ENCODE measurements around the gene LRMDA.

The LRMDA gene

DNA sequence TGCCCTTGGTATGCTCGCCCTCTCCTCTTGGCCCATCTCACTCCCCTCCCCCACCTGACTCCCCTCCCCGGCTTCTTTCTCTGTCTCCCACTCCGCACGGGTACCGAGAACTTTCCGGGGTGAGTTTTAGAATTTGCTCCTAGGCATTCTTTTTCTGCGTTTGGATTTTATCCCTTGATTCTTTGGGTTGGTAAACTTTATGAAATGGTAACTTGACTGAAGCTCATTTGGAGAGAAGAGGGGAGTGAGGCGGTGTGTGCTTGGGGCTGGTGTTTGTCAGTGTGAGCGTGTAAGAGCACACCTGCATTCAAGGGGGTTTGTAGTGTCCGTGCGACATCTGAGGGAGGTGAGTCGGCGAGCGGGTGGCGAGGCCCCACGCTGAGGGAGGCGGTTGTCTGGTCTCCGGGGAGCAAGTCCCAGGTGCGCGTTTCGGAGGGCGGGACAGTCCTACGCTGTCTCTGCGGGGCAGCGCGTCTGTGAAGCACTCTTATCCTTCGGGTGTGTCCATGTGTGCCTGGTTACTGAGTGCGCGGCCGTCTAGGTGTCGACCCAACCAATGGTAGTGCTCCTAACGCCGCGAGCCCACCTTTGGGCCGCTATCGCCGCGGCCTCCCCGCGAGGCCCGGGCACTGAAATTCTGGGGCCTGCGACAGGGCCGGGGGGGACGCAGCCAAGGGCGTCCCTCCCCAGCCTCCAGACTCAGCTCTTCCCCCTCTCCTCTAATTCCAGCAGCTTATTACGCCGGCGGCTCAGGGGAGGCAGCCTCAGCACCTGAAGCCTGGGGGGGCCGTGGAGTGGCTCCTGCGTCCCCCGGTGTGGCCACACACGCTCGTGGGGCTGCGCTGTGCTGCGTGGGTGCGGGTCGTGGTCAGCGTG lies 27.2 kb upstream of the LRMDA start:
- H3K9ac ChIP-seq (ENCODE audit: low read length): no peak overlapping the region
- no peak overlapping the region for H3K27ac ChIP-seq (ENCODE audit: low read length)
- peaks cover 41% of the 10 kb centered on the region for H3K4me1 ChIP-seq (ENCODE audit: control insufficient read depth, low read depth, low read length)
- no peaks in the 10 kb centered on the region for H3K36me3 ChIP-seq (ENCODE audit: control insufficient read depth, low read depth, low read length)
- H3K9me3 ChIP-seq (ENCODE audit: control insufficient read depth, low read depth, low read length): peaks cover 2% of the 10 kb centered on the region
- H3K4me3 ChIP-seq (ENCODE audit: low read length): peak overlapping the region; percentile 77
- H3K27me3 ChIP-seq (ENCODE audit: control insufficient read depth, insufficient read depth, low read length): peaks cover 99% of the 10 kb centered on the region

- Histone ChIP-seq H3K9me3 (ENCODE audit: control insufficient read depth, low read depth, low read length) (peaks cover 2% of the 10 kb centered on the region), H3K36me3 (ENCODE audit: control insufficient read depth, low read depth, low read length) (no peaks in the 10 kb centered on the region), H3K9ac (ENCODE audit: low read length) (no peak overlapping the region), H3K4me3 (ENCODE audit: low read length) (peak overlapping the region; percentile 77), H3K4me1 (ENCODE audit: control insufficient read depth, low read depth, low read length) (peaks cover 41% of the 10 kb centered on the region), H3K27me3 (ENCODE audit: control insufficient read depth, insufficient read depth, low read length) (peaks cover 96% of the 10 kb centered on the region), H3K27ac (ENCODE audit: low read length) (no peak overlapping the region)
These were observed 26.4 kb upstream of the LRMDA start for GRCh38 chr10:75404815-75405597.

GRCh38 chr10:75405598-75406461 lies 25.6 kb upstream of the LRMDA start:
- peaks cover 96% of the 10 kb centered on the region for H3K27me3 ChIP-seq (ENCODE audit: control insufficient read depth, insufficient read depth, low read length)
- H3K4me3 ChIP-seq (ENCODE audit: low read length): peak overlapping the region; percentile 77
- peaks cover 2% of the 10 kb centered on the region for H3K9me3 ChIP-seq (ENCODE audit: control insufficient read depth, low read depth, low read length)
- H3K9ac ChIP-seq (ENCODE audit: low read length): no peak overlapping the region
- peaks cover 37% of the 10 kb centered on the region for H3K4me1 ChIP-seq (ENCODE audit: control insufficient read depth, low read depth, low read length)
- no peak overlapping the region for H3K27ac ChIP-seq (ENCODE audit: low read length)
- H3K36me3 ChIP-seq (ENCODE audit: control insufficient read depth, low read depth, low read length): no peaks in the 10 kb centered on the region

DNA sequence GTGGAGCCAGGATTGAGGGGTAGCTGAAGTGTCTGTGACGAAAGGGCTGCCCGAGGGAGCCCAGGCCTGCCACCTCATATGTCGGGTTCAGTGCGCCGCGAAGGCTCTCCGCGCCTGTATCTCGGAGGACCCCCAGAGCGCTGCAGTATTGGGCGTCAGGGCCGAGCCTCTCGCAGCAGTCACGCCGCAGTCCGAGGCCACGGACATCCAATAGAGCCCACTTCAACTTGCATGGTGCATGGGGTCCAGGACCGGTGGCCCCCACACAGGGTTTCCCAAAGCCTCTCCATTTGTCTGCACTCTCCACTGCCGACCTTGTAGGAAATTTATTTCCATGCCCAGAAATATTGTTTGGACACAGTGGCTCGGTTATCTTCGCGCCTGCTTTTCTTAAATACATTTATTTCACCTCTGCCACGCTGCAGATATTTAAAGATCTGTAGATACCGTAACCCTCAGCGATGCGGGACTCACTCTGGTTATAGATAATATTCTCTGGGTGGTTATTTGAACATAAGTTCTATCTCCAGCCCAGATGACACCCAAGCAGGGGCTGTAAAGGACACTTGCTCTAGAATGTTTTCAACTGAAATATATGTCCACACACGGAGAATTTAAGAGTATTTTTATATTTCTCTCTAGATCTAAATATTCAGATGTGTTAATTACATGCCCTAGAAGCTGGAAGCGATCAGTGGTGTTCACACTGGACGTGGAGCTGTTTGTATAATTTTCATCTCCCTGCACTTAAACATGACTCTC lies 24.8 kb upstream of the LRMDA start:
- peak overlapping the region; percentile 62 for H3K4me3 ChIP-seq (ENCODE audit: low read length)
- H3K4me1 ChIP-seq (ENCODE audit: control insufficient read depth, low read depth, low read length): peaks cover 36% of the 10 kb centered on the region
- no peak overlapping the region for H3K27ac ChIP-seq (ENCODE audit: low read length)
- H3K9ac ChIP-seq (ENCODE audit: low read length): no peak overlapping the region
- H3K27me3 ChIP-seq (ENCODE audit: control insufficient read depth, insufficient read depth, low read length): peaks cover 96% of the 10 kb centered on the region
- peaks cover 2% of the 10 kb centered on the region for H3K9me3 ChIP-seq (ENCODE audit: control insufficient read depth, low read depth, low read length)
- H3K36me3 ChIP-seq (ENCODE audit: control insufficient read depth, low read depth, low read length): no peaks in the 10 kb centered on the region

DNA sequence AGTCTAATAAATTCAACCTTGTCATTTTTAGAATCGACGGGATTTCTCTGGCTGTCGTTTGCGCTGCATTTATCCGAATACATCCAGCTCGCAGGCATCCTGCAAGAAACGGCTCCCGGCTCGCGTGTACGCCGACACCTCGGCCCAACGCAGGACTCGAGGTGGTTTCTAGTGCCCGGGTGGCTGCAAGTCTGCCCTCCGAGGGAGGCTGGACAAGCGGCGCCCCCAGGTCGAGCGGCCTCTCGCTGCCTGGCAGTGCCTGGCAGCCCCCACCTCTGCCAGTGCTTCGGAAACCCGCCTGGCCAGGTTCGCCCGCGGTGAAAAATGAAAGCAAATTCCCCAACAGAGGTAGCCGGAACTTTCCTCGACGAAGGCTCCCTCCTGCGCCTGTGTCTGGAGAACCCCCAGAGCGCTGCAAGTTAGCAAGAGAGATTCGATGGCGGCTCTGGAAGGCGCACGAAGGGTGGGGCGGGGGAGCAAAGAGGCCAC lies 24.2 kb upstream of the LRMDA start:
- Histone ChIP-seq H3K9ac (ENCODE audit: low read length) (no peak overlapping the region), H3K4me1 (ENCODE audit: control insufficient read depth, low read depth, low read length) (peaks cover 36% of the 10 kb centered on the region), H3K4me3 (ENCODE audit: low read length) (peak overlapping the region; percentile 62), H3K9me3 (ENCODE audit: control insufficient read depth, low read depth, low read length) (peaks cover 2% of the 10 kb centered on the region), H3K27me3 (ENCODE audit: control insufficient read depth, insufficient read depth, low read length) (peaks cover 97% of the 10 kb centered on the region), H3K27ac (ENCODE audit: low read length) (no peak overlapping the region), H3K36me3 (ENCODE audit: control insufficient read depth, low read depth, low read length) (no peaks in the 10 kb centered on the region)

- H3K36me3 ChIP-seq (ENCODE audit: control insufficient read depth, low read depth, low read length): no peaks in the 10 kb centered on the region
- no peak overlapping the region for H3K27ac ChIP-seq (ENCODE audit: low read length)
- no peak overlapping the region for H3K9ac ChIP-seq (ENCODE audit: low read length)
- peaks cover 97% of the 10 kb centered on the region for H3K27me3 ChIP-seq (ENCODE audit: control insufficient read depth, insufficient read depth, low read length)
- H3K9me3 ChIP-seq (ENCODE audit: control insufficient read depth, low read depth, low read length): peaks cover 2% of the 10 kb centered on the region
- peak overlapping the region; percentile 62 for H3K4me3 ChIP-seq (ENCODE audit: low read length)
- H3K4me1 ChIP-seq (ENCODE audit: control insufficient read depth, low read depth, low read length): peaks cover 36% of the 10 kb centered on the region
These were observed 23.5 kb upstream of the LRMDA start for GRCh38 chr10:75407713-75408508.

DNA sequence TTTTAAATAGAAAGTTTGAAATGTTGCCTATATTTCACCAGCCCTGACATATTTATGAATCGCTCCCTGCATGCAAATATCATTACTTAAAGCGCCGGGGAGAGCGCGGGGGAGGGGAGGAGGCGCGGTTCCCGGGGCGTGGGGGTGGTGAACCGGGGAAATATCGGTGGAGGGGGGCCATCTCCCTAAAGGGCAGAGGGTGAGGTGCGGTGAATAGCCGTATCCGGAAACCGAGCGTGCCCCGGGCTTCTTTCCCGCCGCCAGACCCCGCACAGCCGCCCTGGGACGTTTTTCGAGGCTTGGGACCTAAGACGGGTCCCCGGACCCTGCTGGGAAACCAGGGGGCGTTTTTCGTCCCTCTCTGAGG lies 22.9 kb upstream of the LRMDA start:
- H3K9ac ChIP-seq (ENCODE audit: low read length): no peak overlapping the region
- peaks cover 34% of the 10 kb centered on the region for H3K4me1 ChIP-seq (ENCODE audit: control insufficient read depth, low read depth, low read length)
- H3K9me3 ChIP-seq (ENCODE audit: control insufficient read depth, low read depth, low read length): peaks cover 2% of the 10 kb centered on the region
- H3K4me3 ChIP-seq (ENCODE audit: low read length): peak overlapping the region; percentile 62
- no peak overlapping the region for H3K27ac ChIP-seq (ENCODE audit: low read length)
- H3K36me3 ChIP-seq (ENCODE audit: control insufficient read depth, low read depth, low read length): no peaks in the 10 kb centered on the region
- peaks cover 97% of the 10 kb centered on the region for H3K27me3 ChIP-seq (ENCODE audit: control insufficient read depth, insufficient read depth, low read length)

GRCh38 chr10:75408911-75409885 lies 22.2 kb upstream of the LRMDA start:
- no peak overlapping the region for H3K9ac ChIP-seq (ENCODE audit: low read length)
- H3K4me1 ChIP-seq (ENCODE audit: control insufficient read depth, low read depth, low read length): peaks cover 28% of the 10 kb centered on the region
- peak overlapping the region; percentile 62 for H3K4me3 ChIP-seq (ENCODE audit: low read length)
- peaks cover 97% of the 10 kb centered on the region for H3K27me3 ChIP-seq (ENCODE audit: control insufficient read depth, insufficient read depth, low read length)
- H3K9me3 ChIP-seq (ENCODE audit: control insufficient read depth, low read depth, low read length): peaks cover 2% of the 10 kb centered on the region
- H3K27ac ChIP-seq (ENCODE audit: low read length): no peak overlapping the region
- H3K36me3 ChIP-seq (ENCODE audit: control insufficient read depth, low read depth, low read length): no peaks in the 10 kb centered on the region

DNA sequence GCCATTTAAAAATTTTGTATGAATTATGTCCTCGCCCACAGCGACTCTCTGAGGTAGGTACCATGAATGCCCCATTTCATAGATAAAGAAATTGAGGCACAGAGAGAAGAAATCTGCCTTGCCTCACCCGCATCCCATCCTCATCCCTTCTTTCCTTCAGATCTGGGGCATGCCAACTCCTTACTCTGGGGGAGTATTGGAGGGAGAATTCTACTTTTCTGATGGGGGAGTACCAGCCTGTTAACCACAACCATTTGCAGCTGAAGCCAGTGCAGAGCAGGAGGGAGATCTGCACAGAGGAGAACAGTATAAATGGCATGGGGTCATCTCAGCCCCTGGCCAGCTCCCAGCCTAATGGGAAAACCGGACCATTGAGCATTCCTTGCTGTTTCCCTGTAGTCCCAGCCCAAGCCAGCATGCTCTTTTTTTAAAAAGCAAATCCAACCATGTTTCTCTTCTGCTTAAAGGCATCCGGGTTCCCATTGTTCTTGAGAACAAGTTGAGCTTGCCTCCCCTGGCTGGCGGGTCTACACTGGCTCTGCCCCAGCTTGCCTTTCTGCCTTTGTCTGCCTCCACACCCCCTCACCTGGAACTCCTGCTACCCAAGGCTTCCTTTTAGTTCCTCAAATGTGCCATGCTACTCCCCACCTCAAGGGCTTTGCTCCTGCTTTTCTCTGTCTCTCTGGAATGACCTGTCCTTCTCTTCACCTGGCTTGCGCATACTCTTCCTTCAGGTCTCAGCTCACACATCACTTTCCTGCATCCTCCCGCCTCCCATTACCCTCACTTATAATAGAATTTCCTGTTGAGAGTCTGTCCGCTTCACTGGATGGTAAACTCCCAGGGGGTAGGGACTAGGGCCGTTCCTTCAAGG lies 21.1 kb upstream of the LRMDA start:
- Histone ChIP-seq H3K9ac (ENCODE audit: low read length) (no peak overlapping the region), H3K4me3 (ENCODE audit: low read length) (peak overlapping the region; percentile 62), H3K4me1 (ENCODE audit: control insufficient read depth, low read depth, low read length) (peaks cover 23% of the 10 kb centered on the region), H3K27me3 (ENCODE audit: control insufficient read depth, insufficient read depth, low read length) (peaks cover 97% of the 10 kb centered on the region), H3K27ac (ENCODE audit: low read length) (no peak overlapping the region), H3K9me3 (ENCODE audit: control insufficient read depth, low read depth, low read length) (peaks cover 2% of the 10 kb centered on the region), H3K36me3 (ENCODE audit: control insufficient read depth, low read depth, low read length) (no peaks in the 10 kb centered on the region)
